ENCODE results near the gene GPATCH4.
"Not testable (repeated sequence)": the region's sequence is repeated elsewhere in the genome, so short reads cannot be mapped to it uniquely, and the experiment has no call there.

GPATCH4 gene

DNA sequence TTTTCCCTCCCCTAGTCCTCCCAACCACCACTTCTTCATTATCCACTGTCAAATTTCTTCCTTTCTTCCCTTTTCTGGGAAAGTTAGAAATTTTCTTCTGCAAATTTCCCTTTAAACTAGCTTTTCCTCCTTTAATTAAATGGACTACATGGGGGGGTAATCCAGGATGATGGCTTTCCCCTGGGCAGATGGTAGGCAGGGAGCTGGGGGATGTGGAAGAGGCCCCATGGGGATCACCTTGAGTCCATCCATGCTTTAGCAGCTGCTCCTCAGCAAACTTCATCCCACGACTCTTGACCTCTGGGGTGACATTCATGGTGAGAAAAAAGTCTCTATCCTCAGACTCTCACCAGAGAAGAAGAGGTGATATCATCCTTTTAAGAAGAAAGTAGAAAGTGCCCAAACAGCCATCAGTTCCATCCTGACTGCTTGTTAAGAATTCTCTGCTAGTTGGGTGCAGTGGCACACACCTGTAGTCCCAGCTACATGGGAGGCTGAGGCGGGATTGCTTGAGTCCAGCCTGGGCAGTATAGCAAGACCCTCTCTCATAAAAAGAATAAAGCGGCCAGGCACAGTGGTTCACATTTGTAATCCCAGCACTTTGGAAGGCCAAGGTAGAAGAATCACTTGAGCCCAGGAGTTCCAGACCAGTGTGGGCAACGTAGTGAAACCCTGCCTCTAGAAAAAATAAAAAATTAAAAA is 2.4 kb downstream of the GPATCH4 start:
- DNase-seq (ENCODE audit: low read depth in 3 of 3, low spot score in 1 of 3): no peak

DNA sequence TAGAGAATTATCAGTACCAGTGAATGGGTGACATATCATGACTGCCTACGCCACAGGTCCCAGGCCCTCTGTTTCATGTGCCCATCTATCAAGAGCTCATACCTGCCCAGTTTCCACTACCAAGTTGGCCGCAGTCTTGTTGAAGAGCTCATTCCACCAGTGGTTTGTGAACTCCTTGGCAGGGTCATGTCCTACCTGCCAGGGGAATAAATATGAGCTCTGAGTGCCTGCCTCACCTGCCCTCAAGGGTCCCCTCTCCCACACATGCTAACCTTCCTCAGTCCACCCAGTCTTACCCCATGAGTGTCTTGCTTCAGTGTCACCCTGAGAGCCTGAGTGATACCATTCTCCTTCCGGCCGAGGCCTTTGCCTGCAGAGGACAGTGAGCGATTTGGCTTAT is 3.2 kb downstream of the GPATCH4 start:
- DNase-seq (ENCODE audit: low read depth in 3 of 3, low spot score in 1 of 3): no peak

DNA sequence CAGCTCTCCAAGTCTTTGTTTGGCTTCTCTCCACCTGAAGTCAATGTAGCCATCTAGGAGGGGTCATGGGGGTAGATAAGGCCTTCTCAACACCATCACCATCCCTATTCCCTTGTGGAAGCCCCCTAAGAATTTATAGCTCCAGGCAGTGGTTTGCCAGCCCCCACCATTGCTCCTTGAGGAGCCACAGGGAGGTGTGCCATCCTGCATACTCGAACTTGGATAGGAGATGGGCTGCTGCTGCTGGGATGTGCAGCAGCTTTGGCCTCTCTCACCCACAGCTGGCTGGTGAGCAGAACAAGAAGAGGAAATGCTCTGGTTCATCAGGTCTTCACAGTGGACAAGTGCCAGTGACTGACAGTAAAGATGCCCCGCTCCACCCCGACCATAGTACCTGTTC is 4.9 kb downstream of the GPATCH4 start:
- no peak for DNase-seq (ENCODE audit: low read depth in 3 of 3, low spot score in 1 of 3)

DNA sequence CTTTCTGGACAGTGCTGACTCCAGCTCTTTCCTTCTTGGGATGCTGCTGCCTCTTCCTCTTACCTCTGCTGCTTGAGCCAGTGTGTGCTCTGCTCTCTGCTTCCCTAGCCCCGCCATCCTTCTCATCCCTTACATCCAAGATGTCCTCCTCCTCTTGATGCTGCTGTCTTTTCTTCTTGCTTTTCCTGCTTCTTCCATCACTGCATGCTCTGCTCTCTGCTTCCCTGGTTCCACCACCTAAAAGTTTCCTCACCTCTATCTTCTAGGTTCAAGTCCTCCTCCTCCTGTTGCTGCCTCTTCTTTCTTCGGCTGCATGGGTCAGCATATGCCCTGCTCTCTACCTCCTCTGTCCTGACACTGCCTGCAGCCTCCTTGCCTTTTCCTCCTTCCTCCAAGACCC is 6.3 kb downstream of the GPATCH4 start:
- DNase-seq (ENCODE audit: low read depth in 3 of 3, low spot score in 1 of 3): no peak

DNA sequence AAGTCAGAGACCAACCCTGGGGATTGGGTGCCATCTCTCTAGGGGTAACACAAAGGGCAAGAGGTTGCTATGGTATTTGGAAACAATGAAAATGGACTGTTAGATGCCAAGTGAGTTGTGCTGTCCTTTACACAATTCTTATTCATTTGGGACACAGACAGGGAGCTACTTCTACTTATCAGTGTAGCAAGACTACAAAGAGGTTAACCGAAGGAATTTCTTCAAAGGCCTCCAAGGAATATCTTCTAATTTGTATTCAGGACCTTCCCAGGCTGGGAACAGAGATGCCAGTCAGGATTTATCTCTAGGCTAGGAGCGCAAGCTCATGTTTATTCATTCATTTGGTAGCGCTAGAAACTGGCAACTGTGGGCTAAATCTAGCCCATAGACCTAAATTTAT is 7.1 kb downstream of the GPATCH4 start:
- DNase-seq (ENCODE audit: low read depth in 3 of 3, low spot score in 1 of 3): no peak

DNA sequence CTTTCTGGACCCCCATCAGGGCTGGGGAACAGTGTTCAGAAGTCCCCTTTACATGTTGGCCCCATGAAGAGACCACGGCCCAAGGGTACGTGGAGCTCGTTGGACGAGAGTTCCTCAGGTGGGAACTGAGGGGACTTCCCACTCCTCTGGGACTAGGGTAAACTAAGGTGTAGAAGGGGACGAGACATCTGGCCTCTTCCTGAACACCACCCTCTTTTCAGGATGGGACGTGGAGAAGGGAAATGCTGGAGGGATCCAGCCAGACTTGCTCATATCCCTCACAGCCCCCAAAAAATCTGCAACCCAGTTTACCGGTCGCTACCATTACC is 7.7 kb downstream of the GPATCH4 start:
- DNase-seq (ENCODE audit: low read depth in 3 of 3, low spot score in 1 of 3): no peak

DNA sequence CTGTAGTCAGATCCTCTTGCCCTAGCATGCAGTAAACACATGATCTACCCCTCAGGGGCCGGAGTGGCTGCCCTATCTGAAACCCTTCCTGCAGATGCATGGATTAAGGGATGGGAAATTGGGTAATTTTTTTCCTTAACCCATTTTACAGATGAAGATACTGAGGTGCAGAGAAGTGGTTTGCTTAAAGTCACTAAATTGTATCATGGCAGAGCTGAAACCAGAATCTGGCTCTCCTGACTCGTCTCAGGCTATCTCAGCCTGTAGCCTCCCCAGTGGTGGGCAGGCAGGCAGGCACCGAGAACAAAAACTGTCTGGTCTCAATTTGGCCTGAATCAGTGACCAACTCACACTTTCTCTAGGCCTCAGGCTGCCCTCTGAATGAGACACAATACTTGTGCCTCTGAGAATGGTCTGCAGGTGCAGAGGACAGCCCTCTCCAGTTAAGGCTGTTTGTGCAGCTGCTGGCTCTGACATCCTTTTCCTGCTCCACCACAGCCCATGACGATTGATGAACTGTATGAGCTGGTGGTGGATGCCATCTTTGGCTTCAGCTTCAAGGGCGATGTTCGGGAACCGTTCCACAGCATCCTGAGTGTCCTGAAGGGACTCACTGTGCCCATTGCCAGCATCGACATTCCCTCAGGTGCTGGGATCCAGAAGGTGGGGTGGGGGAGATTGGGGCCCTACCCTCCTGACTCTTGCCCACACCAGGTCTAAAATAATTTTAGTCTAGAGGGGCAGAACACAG is 8.2 kb downstream of the GPATCH4 start:
- no peak for DNase-seq (ENCODE audit: low read depth in 3 of 3, low spot score in 1 of 3)

DNA sequence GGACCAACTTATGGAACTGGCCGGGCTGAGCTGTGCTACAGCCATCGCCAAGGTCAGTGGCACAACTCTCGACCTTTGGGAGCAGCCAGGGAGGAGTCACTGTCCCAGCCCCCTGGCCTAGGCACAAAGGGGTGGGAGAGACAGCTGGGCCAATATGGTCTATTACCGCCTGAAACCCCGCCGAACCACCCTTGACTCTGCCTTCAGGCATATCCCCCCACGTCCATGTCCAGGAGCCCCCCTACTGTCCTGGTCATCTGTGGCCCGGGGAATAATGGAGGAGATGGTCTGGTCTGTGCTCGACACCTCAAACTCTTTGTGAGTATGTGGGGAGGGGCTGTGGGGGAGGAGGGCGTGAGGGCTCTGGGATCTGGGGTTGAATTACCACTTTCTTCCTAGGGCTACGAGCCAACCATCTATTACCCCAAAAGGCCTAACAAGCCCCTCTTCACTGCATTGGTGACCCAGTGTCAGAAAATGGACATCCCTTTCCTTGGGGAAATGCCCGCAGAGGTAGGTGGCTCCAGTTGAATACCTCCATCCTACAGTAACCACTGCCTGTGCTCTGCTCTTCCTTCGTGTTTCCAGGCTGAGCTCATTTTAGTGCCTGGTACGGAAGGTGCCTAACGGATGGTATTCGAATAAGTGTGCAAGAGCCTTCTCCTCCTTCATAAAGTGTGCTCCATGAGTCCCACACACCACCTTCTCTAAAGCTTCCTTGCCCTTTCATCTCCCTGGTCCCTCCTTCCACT is 8.9 kb downstream of the GPATCH4 start:
- no peak for DNase-seq (ENCODE audit: low read depth in 3 of 3, low spot score in 1 of 3)

DNA sequence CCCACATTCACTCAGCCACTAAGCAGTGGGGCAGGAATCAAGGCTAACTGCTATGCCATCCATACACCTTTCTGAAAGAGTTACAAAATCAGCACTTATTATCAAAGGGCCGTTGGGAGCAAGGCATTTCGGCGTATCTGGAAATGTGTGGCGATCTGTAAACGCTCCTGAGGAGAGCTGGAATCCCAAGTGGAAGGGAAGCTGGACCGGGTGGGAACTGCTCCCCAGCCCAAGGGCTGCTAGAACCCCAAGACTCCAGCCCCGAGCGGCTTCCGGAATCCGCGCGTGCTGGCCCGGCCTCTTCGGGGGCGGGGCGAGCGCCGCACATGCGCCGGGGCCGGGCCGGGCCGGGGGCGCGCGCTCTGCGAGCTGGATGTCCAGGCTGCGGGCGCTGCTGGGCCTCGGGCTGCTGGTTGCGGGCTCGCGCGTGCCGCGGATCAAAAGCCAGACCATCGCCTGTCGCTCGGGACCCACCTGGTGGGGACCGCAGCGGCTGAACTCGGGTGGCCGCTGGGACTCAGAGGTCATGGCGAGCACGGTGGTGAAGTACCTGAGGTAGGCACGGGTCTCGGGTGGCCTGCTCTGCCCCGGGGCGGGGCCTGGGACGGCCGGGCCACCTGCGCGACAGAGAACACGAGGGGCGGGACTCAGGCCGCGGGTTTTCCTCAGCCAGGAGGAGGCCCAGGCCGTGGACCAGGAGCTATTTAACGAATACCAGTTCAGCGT is 9.7 kb downstream of the GPATCH4 start, which contains the start of gene NAXE:
Gene NAXE, plus strand, starts transcription at position 345 of the 726 bp plus-strand sequence. Its CDS starts 29 bp downstream, at position 374.
- peak in 2 of 3 donors; percentile 36 to 57 for DNase-seq (ENCODE audit: low read depth in 3 of 3, low spot score in 1 of 3)

DNA sequence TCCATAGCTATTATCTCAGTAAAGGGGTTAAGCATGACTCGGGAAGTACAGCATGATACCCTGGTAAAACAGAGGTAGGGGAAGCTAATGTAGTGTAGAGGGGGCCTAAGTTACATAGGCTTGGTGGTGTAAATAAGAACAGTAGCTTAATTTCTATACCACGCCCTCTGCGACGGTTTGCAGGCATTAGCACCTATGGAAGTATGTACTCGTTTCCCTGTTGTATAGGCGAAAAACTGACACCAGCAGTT is 10.2 kb downstream of the GPATCH4 start:
- DNase-seq (ENCODE audit: low read depth in 3 of 3, low spot score in 1 of 3): no peak

DNA sequence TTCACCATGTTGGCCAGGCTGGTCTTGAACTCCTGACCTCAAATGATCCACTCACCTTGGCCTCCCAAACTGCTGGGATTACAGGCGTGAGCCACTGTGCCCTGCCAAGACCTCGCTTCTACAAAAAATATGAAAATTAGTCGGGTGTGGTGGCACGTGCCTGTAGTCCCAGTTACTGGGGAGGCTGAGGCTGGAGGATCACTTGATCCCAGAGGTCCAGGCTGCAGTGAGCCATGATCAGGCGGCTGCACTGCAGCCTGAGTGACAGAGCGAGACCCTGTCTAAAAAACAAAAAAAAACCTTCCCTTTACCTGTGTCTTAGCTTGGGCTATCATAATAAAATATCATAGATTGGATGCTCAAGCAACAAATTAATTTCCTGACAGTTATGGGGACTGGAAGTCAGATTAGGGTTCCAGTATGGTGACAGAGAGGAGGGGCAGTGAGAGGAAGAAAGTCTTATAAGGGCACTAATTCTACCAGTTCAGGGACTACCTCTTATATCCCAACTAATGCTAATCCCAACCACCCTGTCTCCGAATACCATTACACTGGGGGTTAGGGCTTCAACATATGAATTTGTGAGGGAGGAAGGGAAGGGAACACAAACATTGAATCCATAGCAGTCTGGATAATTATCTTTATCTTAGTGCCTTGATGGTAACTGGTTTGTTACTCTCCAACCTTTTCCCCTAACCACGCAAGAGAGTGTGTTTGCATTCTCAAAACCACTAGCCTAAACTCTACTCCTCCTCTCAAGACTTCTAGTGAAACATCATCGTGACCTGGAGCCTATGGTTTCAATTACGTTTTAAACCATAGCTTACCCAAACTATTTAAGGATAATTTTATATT is 10.7 kb downstream of the GPATCH4 start:
- no peak for DNase-seq (ENCODE audit: low read depth in 3 of 3, low spot score in 1 of 3)

DNA sequence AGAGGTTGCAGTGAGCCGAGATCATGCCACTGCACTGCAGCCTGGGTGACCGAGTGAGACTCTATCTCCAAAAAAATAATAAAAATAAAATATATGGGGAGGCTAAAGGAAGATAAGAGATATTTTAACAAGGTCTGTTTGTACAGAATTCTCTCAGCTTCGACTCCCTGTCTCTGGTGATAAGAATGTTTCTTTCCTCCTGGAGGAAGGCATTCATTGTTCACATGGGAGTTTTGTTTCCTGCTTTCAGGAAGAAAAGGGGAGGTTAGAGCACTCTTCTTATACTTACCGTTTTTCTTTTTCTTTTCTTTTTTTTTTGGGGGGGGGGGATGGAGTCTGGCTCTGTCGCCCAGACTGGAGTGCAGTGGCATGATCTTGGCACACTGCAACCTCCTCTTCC is 11.7 kb downstream of the GPATCH4 start:
- no peak for DNase-seq (ENCODE audit: low read depth in 3 of 3, low spot score in 1 of 3)

DNA sequence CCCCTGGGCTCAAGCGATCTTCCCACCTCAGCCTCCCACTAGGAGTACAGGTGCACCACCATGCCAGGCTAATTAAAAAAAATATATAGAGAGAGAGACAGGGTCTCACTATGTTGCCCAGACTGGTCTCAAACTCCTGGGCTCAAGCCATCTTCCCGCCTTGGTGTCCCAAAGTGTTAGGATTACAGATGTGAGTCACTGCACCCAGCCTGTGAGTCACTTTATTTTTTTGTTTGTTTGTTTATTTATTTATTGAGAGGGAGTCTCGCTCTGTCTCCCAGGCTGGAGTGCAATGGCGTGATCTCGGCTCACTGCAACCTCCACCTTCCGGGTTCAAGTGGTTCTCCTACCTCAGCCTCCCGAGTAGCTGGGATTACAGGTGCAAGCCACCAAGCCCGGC is 13.4 kb downstream of the GPATCH4 start:
- DNase-seq (ENCODE audit: low read depth in 3 of 3, low spot score in 1 of 3): not testable (repeated sequence)

DNA sequence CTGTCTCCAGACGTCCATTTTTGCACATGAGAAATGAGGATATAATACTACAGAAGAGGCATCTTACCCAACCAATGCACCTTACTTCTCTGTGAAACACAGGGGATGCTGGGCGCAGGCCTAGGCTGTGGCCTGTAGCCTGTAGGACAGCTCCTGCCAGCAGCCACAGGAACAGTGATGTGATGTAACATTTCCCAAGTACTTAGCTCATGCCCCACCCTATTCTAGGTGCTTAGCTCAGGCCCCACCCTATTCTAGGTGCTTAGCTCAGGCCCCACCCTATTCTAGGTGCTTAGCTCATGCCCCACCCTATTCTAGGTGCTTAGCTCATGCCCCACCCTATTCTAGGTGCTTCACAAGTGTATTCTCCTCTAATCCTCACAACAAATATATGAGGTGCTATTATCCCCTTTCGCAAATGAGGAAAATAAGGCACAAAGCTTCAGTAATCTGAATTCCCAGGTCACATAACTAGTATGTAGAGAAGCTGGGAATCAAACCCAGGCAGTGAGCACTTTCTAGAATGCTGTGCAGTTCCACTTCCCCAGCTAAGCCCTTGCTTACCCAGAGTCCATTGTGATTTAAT is 14.3 kb downstream of the GPATCH4 start:
- no peak for DNase-seq (ENCODE audit: low read depth in 3 of 3, low spot score in 1 of 3)

DNA sequence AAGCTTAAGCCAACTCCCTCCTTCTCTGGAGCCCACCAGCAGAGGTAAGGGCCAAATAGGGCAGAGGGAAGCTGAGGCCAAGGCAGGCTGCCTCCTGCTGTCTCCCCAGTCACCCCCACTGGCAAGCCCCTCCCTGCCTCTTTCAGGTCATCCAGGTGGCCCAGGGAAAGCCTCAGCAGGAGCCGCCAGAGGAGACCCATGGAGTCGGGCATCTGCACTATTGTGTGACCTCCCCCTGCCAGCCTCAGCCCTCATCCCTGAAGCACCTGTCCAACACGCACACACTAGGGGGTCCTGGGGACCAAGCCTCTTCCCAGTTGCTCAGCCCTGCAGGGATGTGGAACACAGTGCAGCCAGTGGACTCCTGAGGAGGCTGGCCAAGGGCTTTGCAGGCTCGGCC is 15.0 kb downstream of the GPATCH4 start:
- no peak for DNase-seq (ENCODE audit: low read depth in 3 of 3, low spot score in 1 of 3)

DNA sequence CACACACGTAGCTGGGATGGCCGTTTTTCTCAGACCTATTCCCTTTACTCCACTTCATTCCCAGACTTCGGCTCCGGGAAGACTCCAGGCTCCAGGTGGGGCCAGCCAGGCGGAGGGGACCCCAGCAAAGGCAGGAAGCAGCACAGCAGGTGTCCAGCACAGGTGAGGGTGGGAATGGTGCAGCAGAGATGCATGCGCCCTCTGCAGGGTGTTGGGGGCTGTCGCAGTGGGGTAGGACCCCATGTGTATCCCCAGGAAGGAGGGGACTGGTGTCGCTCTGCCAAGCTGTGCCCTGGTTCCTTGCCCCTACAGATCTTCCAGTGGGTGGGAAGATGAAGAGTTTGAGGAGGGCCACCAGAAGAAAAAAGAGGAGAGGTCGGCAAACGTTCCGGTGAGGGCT is 16.5 kb downstream of the GPATCH4 start:
- no peak for DNase-seq (ENCODE audit: low read depth in 3 of 3, low spot score in 1 of 3)

DNA sequence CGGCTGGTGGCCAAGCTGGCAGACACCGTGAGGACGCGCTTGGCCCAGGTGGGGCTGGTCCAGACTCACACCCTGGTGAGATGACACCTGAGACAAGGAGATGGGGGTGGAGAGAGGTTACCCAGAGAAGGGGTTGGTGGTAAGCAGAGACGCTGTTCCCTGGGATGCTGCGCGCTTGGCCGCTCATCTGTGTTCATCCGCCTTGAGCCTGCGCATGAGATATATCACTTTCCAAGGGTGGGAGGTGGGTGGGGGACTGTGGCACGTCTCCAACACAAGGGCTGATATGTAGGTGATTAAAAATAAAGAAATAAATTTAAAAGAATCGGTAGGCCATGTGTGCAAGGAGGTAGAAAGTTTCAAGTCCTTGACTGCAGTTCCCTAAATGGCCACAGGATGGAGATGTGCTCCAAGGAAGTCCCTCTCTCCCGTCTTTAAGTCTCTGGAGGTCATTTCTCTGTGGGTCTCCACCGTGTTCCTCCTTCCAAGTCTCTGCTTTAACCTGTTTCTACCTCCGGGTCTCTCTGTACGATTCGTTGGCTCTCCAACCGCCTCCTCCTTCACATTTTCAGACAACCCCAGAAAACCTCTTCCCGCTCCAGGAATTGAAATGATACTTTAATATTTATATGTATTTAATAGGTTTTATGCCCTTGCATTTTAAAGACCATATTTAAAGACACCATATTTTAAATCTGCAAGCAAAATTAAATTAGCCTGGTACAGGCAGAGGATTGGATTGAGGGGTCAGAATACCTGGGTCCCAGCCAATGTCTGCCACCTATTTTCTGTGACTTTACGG is 17.3 kb downstream of the GPATCH4 start:
- peak; percentile 44 to 51 (median 46) for DNase-seq (ENCODE audit: low read depth in 3 of 3, low spot score in 1 of 3)

DNA sequence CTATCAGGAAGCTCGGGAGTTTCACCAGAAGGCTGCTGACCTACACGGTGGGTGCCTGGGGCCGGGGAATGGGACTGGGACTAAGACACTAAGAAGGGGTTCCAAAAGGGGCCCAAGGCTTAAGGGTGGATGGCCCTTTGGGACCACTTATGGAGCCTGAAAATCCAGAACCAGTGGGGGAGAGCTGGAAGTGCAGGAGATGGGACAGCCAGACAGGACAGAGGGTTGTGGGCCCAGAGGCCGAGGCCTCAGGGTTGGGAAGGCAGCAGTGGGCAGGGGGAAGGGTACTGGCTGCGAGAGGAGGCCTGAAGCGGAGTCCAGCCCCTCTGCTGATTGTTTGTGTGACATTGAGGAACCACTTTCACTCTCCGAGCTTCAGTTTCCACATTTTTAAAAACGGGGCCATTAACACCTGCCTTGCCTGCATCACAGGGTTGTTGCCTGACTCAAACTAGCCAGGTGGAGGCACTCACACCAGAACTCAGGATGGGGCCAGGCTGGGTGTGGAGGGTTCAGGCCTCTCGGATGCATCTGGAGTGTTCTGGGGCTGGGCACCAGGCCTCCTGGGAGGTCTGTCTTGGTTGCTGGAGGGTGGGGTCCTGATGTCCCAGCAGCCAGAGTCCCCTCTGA is 18.8 kb downstream of the GPATCH4 start:
- no peak for DNase-seq (ENCODE audit: low read depth in 3 of 3, low spot score in 1 of 3)

All from stimulated activated CD4-positive, alpha-beta T cell treated with anti-CD3 and anti-CD28 coated beads, TNF-alpha, amount 100 ng/mL, for 1 hour (primary cell).